Iris pigment epithelial cell (primary cell): ENCODE measurements around the gene MACROD1.
"Not testable (repeated sequence)": the region's sequence is repeated elsewhere in the genome, so short reads cannot be mapped to it uniquely, and the experiment has no call there.

Source experiments
- DNase-seq: peaks from one replicate; pipeline ENCODE4 v3.0.0-alpha.2; 2011; ENCODE audit warnings: low read depth

The MACROD1 gene

GRCh38 chr11:64056213-64056785 lies 109.6 kb downstream of the MACROD1 start:
- DNase-seq = no peak

GRCh38 chr11:64055077-64055476 lies 110.8 kb downstream of the MACROD1 start:
- no peak for DNase-seq

- DNase-seq = no peak
These were observed 112.2 kb downstream of the MACROD1 start for GRCh38 chr11:64053699-64054098.

GRCh38 chr11:64052938-64053622 lies 112.8 kb downstream of the MACROD1 start:
- no peak for DNase-seq

- DNase-seq = no peak
These were observed 113.5 kb downstream of the MACROD1 start for GRCh38 chr11:64052436-64052835.

GRCh38 chr11:64051297-64051696 lies 114.6 kb downstream of the MACROD1 start:
- no peak for DNase-seq

GRCh38 chr11:64049509-64049908 lies 116.4 kb downstream of the MACROD1 start:
- no peak for DNase-seq

GRCh38 chr11:64048042-64048854 lies 117.7 kb downstream of the MACROD1 start:
- no peak for DNase-seq

GRCh38 chr11:64047373-64047772 lies 118.5 kb downstream of the MACROD1 start:
- not testable (repeated sequence) for DNase-seq

GRCh38 chr11:64045700-64046099 lies 120.2 kb downstream of the MACROD1 start:
- DNase-seq = no peak

- no peak for DNase-seq
These were observed 121.1 kb downstream of the MACROD1 start for GRCh38 chr11:64044730-64045393.

- DNase-seq = no peak
These were observed 122.4 kb downstream of the MACROD1 start for GRCh38 chr11:64043545-64043944.

- no peak for DNase-seq
These were observed 123.6 kb downstream of the MACROD1 start for GRCh38 chr11:64042301-64042700.

GRCh38 chr11:64041846-64042245 lies 124.1 kb downstream of the MACROD1 start:
- DNase-seq = no peak

GRCh38 chr11:64040684-64041322 lies 125.1 kb downstream of the MACROD1 start:
- no peak for DNase-seq

- no peak for DNase-seq
These were observed 126.8 kb downstream of the MACROD1 start for GRCh38 chr11:64039012-64039665.

GRCh38 chr11:64038500-64038899 lies 127.4 kb downstream of the MACROD1 start:
- DNase-seq = no peak

- DNase-seq = no peak
These were observed 128.8 kb downstream of the MACROD1 start for GRCh38 chr11:64037027-64037634.

- DNase-seq = peak; percentile 36
These were observed 129.6 kb downstream of the MACROD1 start for GRCh38 chr11:64036087-64037026.

- DNase-seq = no peak
These were observed 130.3 kb downstream of the MACROD1 start, which contains the start of gene FLRT1 for GRCh38 chr11:64035576-64035975. Gene FLRT1, plus strand, starts transcription at chr11:64035931. Its CDS starts 80,337 bp downstream, at chr11:64116268.
